ENCODE data around the gene IFITM1. TPM values are rescaled to one million over a fixed set of nuclear protein-coding genes. Genes with fewer than 3 reads are reported as not detected.
A peak's percentile ranks its signal among the peaks of the same experiment; 100 is the strongest.

Gene IFITM1
- total and polyA plus RNA-seq, 2 of the 13 experiments (the other 11 are each of a cell fraction or from before 2014, with no cell fraction given): 0.38 to 11.1 TPM

GRCh38 chr11:297586-298405 lies 16.0 kb upstream of the IFITM1 start:
- ChIA-PET CTCF (ENCODE audit: low intra/inter-chr PET ratio, low total read pairs) (no interaction called here), POLR2A (interaction anchor here (1.5 kb wide), 1 partner anchor 58 kb away, joined by 3 read pairs; no protein-coding TSS in a partner anchor)
- intact Hi-C loops (cut with micrococcal nuclease; ENCODE audit: unreplicated experiment): no loop called here
- Histone ChIP-seq H3K4me1 (ENCODE audit: insufficient read depth, low read length) (peaks cover 35% of the 10 kb centered on the region), H3K4me2 (ENCODE audit: low read depth, low read length) (peak overlapping the region; percentile 67), H3K4me3 (replicated peaks in 1 of 3; ENCODE audit: insufficient read depth in 1 of 3, low read depth in 2 of 3, low read length in 3 of 3) (peak overlapping the region in 1 of 3 experiments; percentile 52; a peak in 1 of 6 replicates), H2AFZ (ENCODE audit: low read length) (no peak overlapping the region), H3K79me2 (ENCODE audit: insufficient read depth, low read length) (no peaks in the 10 kb centered on the region), H4K20me1 (ENCODE audit: insufficient read depth, low read length) (no peaks in the 10 kb centered on the region), H3K27me3 (ENCODE audit: control insufficient read depth in 1 of 2, insufficient read depth in 2 of 2, low read length in 2 of 2) (peaks cover 11 to 20% of the 10 kb centered on the region in 2 experiments), H3K36me3 (replicated peaks in 1 of 2; ENCODE audit: control insufficient read depth in 1 of 2, insufficient read depth in 2 of 2, low read length in 2 of 2) (no peaks in the 10 kb centered on the region), H3K27ac (ENCODE audit: extremely low read length, insufficient read depth, low read length) (no peak overlapping the region), H3K9ac (ENCODE audit: insufficient read depth, low read depth, low read length) (no peak overlapping the region), H3K9me3 (ENCODE audit: low read length) (no peaks in the 10 kb centered on the region)
- peak; percentile 24 for DNase-seq (ENCODE audit: low spot score)
- no TSS peak for BruUV-seq (replicated peaks)
- peak; percentile 54 for ATAC-seq
- no peak for FAIRE-seq
- 3% methylated on average over 22 of the region's 26 CpGs for WGBS (ENCODE audit: low lambda C conversion rate)
- in situ Hi-C loops (cut with HindIII; ENCODE audit: extremely low pct_ligation_motif_present, low pct_unique_long_range_greater_than_20kb): no loop called here
- TF ChIP-seq SIN3A (IDR thresholded peaks at IDR 0.05; ENCODE audit: borderline replicate concordance, low read depth, low read length) (no peak), SYNCRIP (IDR thresholded peaks at IDR 0.05; ENCODE audit: insufficient read depth, low read depth, low read length) (no peak), MIER3 (CRISPR knock-in tag; IDR thresholded peaks at IDR 0.05; ENCODE audit: borderline replicate concordance) (no peak), ARID2 (CRISPR knock-in tag; IDR thresholded peaks at IDR 0.05; ENCODE audit: borderline replicate concordance) (no peak), PHB2 (IDR thresholded peaks at IDR 0.05; ENCODE audit: partially characterized antibody) (no peak), NR3C1 (CRISPR knock-in tag; IDR thresholded peaks at IDR 0.05) (no peak), AGO2 (optimal IDR thresholded peaks at IDR 0.05; ENCODE audit: low read depth, low read length) (peak; percentile 58), ZNF18 (CRISPR knock-in tag; IDR thresholded peaks at IDR 0.05; ENCODE audit: insufficient replicate concordance) (no peak), ZFX (CRISPR knock-in tag; IDR thresholded peaks at IDR 0.05; ENCODE audit: low read depth) (peak; percentile 18), ZNF850 (CRISPR knock-in tag; conservative IDR thresholded peaks at IDR 0.05) (no peak), ZNF350 (CRISPR knock-in tag; IDR thresholded peaks at IDR 0.05; ENCODE audit: borderline replicate concordance, low read depth) (0 out of 2 replicates have a peak, but pooled peaks have one; percentile 21), CTCF (CRISPR knock-in tag; IDR thresholded peaks at IDR 0.05) (peak; percentile 33)
- TF ChIP-seq, protein P1, sequence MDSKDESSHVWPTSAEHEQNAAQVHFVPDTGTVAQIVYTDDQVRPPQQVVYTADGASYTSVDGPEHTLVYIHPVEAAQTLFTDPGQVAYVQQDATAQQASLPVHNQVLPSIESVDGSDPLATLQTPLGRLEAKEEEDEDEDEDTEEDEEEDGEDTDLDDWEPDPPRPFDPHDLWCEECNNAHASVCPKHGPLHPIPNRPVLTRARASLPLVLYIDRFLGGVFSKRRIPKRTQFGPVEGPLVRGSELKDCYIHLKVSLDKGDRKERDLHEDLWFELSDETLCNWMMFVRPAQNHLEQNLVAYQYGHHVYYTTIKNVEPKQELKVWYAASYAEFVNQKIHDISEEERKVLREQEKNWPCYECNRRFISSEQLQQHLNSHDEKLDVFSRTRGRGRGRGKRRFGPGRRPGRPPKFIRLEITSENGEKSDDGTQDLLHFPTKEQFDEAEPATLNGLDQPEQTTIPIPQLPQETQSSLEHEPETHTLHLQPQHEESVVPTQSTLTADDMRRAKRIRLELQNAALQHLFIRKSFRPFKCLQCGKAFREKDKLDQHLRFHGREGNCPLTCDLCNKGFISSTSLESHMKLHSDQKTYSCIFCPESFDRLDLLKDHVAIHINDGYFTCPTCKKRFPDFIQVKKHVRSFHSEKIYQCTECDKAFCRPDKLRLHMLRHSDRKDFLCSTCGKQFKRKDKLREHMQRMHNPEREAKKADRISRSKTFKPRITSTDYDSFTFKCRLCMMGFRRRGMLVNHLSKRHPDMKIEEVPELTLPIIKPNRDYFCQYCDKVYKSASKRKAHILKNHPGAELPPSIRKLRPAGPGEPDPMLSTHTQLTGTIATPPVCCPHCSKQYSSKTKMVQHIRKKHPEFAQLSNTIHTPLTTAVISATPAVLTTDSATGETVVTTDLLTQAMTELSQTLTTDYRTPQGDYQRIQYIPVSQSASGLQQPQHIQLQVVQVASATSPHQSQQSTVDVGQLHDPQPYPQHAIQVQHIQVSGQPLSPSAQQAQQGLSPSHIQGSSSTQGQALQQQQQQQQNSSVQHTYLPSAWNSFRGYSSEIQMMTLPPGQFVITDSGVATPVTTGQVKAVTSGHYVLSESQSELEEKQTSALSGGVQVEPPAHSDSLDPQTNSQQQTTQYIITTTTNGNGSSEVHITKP (CRISPR knock-in tag; IDR thresholded peaks at IDR 0.05; ENCODE audit: low read depth): no peak
- TF ChIP-seq, protein P2, sequence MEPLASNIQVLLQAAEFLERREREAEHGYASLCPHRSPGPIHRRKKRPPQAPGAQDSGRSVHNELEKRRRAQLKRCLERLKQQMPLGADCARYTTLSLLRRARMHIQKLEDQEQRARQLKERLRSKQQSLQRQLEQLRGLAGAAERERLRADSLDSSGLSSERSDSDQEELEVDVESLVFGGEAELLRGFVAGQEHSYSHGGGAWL (CRISPR knock-in tag; IDR thresholded peaks at IDR 0.05): no peak
